Left ventricle myocardium inferior (tissue), 1 donor: ENCODE data around the gene CDH18. TPM values are rescaled to one million over a fixed set of nuclear protein-coding genes. Genes with fewer than 3 reads are reported as not detected.

ENCODE experiments used
- DNase-seq: peaks from one replicate; pipeline ENCODE4 v3.0.0-alpha.2; 2020
- H3K27ac ChIP-seq: fragments of 200-600 bp; replicated peaks from 2 replicates; pipeline ENCODE4 v1.8.0; 2021
- H3K27me3 ChIP-seq: fragments of 200-600 bp; 2 replicates; pipeline ENCODE4 v1.8.0; 2021; ENCODE audit warnings: low read depth
- H3K36me3 ChIP-seq: fragments of 200-600 bp; 2 replicates; pipeline ENCODE4 v1.8.0; 2021
- H3K4me1 ChIP-seq: fragments of 200-600 bp; 2 replicates; pipeline ENCODE4 v1.8.0; 2021
- H3K4me3 ChIP-seq: fragments of 200-600 bp; 2 replicates; pipeline ENCODE4 v1.8.0; 2021; ENCODE audit warnings: mild to moderate bottlenecking, moderate library complexity
- H3K9me3 ChIP-seq: fragments of 200-600 bp; replicated peaks from 2 replicates; pipeline ENCODE4 v1.8.0; 2021
- intact Hi-C: fragments of 100-400 bp; cut with micrococcal nuclease; formaldehyde crosslinking; loops from one replicate; pipeline ENCODE4 v1.11.0; 2022
- total RNA-seq: library from RNA; stranded (reverse); fragmentation: NEBNext Ultra II Directional; extraction: Animal tissue kit (Norgen Biotek cat#: 25700); gene quantifications from one replicate; pipeline ENCODE4 v1.2.1, GENCODE V29; 2021
- TF ChIP-seq, protein P1 (sequence below): fragments of 200-600 bp; IDR thresholded peaks from 2 replicates; pipeline ENCODE4 v1.8.0; 2021; ENCODE audit warnings: antibody characterized with exemption, mild to moderate bottlenecking, borderline replicate concordance
- donor health status: DM: no; HTN: yes; CAD: no; lungs with severe emphysema.

Gene CDH18
- total RNA-seq, 1 donor from 2014 or later = not detected

DNA sequence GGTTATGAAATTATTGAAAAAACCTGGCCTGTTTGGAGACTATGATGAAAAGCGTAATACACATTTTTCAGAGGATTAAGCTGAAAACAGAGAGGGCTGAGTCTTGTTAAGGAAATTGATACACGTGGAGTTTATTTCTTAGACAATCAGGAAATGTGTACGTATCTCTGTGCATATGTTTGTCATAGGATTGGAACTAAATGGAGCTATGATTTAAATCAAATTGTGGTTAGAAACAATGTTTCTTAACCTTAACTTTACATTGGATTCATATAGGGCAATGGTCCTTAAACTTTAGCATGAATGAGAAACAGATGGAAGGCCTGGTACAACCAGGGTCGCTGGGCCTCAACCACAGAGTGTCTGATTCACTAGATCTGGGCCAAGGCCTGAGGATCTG, 451.6 kb downstream of the CDH18 start:
- Histone ChIP-seq H3K9me3 (peaks cover 6% of the 10 kb centered on the region), H3K4me1 (no peaks in the 10 kb centered on the region), H3K27ac (no peak overlapping the region), H3K27me3 (no peaks in the 10 kb centered on the region), H3K4me3 (no peak overlapping the region), H3K36me3 (no peaks in the 10 kb centered on the region)
- intact Hi-C loops = no loop called here
- DNase-seq = no peak
- TF ChIP-seq, protein P1, sequence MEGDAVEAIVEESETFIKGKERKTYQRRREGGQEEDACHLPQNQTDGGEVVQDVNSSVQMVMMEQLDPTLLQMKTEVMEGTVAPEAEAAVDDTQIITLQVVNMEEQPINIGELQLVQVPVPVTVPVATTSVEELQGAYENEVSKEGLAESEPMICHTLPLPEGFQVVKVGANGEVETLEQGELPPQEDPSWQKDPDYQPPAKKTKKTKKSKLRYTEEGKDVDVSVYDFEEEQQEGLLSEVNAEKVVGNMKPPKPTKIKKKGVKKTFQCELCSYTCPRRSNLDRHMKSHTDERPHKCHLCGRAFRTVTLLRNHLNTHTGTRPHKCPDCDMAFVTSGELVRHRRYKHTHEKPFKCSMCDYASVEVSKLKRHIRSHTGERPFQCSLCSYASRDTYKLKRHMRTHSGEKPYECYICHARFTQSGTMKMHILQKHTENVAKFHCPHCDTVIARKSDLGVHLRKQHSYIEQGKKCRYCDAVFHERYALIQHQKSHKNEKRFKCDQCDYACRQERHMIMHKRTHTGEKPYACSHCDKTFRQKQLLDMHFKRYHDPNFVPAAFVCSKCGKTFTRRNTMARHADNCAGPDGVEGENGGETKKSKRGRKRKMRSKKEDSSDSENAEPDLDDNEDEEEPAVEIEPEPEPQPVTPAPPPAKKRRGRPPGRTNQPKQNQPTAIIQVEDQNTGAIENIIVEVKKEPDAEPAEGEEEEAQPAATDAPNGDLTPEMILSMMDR = no peak

GRCh38 chr5:19534751-19535150, 453.2 kb downstream of the CDH18 start:
- no peak for DNase-seq
- Histone ChIP-seq H3K36me3 (no peaks in the 10 kb centered on the region), H3K9me3 (peaks cover 8% of the 10 kb centered on the region), H3K4me1 (no peaks in the 10 kb centered on the region), H3K4me3 (no peak overlapping the region), H3K27me3 (no peaks in the 10 kb centered on the region), H3K27ac (no peak overlapping the region)
- TF ChIP-seq, protein P1 = no peak
- intact Hi-C loops = no loop called here

- no peak overlapping the region for H3K27ac ChIP-seq
- intact Hi-C loops = no loop called here
- H3K36me3 ChIP-seq = no peaks in the 10 kb centered on the region
- H3K27me3 ChIP-seq = no peaks in the 10 kb centered on the region
- H3K9me3 ChIP-seq = peaks cover 7% of the 10 kb centered on the region
- TF ChIP-seq, protein P1 = no peak
- DNase-seq = no peak
- no peak overlapping the region for H3K4me3 ChIP-seq
- H3K4me1 ChIP-seq = no peaks in the 10 kb centered on the region
Observed at GRCh38 chr5:19532936-19533335, 455.1 kb downstream of the CDH18 start.

- H3K9me3 ChIP-seq = peaks cover 7% of the 10 kb centered on the region
- no peaks in the 10 kb centered on the region for H3K4me1 ChIP-seq
- no peak for DNase-seq
- no peaks in the 10 kb centered on the region for H3K27me3 ChIP-seq
- TF ChIP-seq, protein P1 = no peak
- intact Hi-C loops = no loop called here
- no peaks in the 10 kb centered on the region for H3K36me3 ChIP-seq
- no peak overlapping the region for H3K4me3 ChIP-seq
- no peak overlapping the region for H3K27ac ChIP-seq
Observed at GRCh38 chr5:19531374-19531952, 456.5 kb downstream of the CDH18 start.

DNA sequence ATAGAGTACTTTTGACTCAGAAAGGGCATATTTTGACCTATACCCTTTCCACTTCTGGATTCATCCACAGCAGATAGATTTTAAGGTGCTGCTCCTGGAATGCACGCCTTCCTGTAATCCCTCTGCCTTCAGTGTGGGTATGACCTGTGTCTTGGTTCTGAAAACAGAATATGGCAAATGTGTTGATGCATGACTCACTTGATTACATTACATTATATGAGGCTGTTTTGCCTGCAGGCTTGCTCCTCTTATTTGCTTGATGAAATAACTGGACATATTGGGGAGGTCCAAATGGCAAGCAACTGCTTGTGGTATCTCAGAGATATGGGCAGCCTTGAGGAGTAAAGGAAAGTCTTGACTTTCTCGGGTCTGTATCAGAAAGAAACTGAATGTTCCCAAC, 468.6 kb downstream of the CDH18 start:
- TF ChIP-seq, protein P1 = no peak
- H3K36me3 ChIP-seq = no peaks in the 10 kb centered on the region
- no peak overlapping the region for H3K4me3 ChIP-seq
- DNase-seq = no peak
- no peaks in the 10 kb centered on the region for H3K27me3 ChIP-seq
- intact Hi-C loops = no loop called here
- H3K27ac ChIP-seq = no peak overlapping the region
- peaks cover 10% of the 10 kb centered on the region for H3K9me3 ChIP-seq
- no peaks in the 10 kb centered on the region for H3K4me1 ChIP-seq

DNA sequence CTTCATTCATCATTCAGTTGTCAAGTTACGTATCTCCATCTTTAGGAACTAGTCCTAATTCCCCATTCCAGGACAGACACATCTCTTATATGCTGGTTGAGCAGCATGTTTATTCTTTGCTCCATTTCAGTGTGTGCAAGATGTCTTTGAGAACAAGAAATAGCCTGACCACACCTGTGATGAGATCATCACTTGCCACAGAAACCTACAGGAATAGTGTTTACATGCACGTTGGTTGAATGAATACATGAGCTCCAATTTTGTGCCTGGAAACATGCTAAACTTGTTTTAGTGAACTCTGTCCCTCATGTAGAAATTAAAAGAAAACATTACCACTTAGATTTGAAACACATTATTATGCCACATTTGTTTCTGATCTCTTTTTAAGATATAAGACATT, 489.1 kb downstream of the CDH18 start:
- no peaks in the 10 kb centered on the region for H3K9me3 ChIP-seq
- H3K4me1 ChIP-seq = no peaks in the 10 kb centered on the region
- no peak overlapping the region for H3K27ac ChIP-seq
- no peaks in the 10 kb centered on the region for H3K27me3 ChIP-seq
- DNase-seq = no peak
- intact Hi-C loops = no loop called here
- TF ChIP-seq, protein P1 = no peak
- no peak overlapping the region for H3K4me3 ChIP-seq
- H3K36me3 ChIP-seq = no peaks in the 10 kb centered on the region
